ENCODE measurements around the gene CCDC59. TPM values are rescaled to one million over a fixed set of nuclear protein-coding genes. Genes with fewer than 3 reads are reported as not detected.
A peak's percentile ranks its signal among the peaks of the same experiment; 100 is the strongest.

The CCDC59 gene
- total RNA-seq, 4 donors from 2014 or later = 23.3 to 70.4 (median 49.4) TPM

- Histone ChIP-seq H3K9me3 (no peaks in the 10 kb centered on the region), H3K36me3 (peaks cover 0 to 9% (median 0%) of the 10 kb centered on the region in 3 donors), H3K4me1 (no peaks in the 10 kb centered on the region), H3K27me3 (no peaks in the 10 kb centered on the region), H3K27ac (no peak overlapping the region), H3K4me3 (no peak overlapping the region)
- TF ChIP-seq POLR2A (IDR thresholded peaks at IDR 0.05) (no peak), CTCF (IDR thresholded peaks at IDR 0.05) (peak in 2 of 6 experiments; percentile 11 to 41)
- 72% methylated on average over 2 of the region's 2 CpGs for WGBS, 2 donors
- no peak for DNase-seq
- intact Hi-C loops (cut with DNase I) = no loop called here
Observed at GRCh38 chr12:82383930-82384552, 25.9 kb upstream of the CCDC59 start.

- peaks cover 0 to 10% (median 3%) of the 10 kb centered on the region in 3 donors for H3K9me3 ChIP-seq
- H3K4me3 ChIP-seq = no peak overlapping the region
- peaks cover 0 to 10% (median 3%) of the 10 kb centered on the region in 3 donors for H3K36me3 ChIP-seq
- H3K27ac ChIP-seq = no peak overlapping the region
- no peaks in the 10 kb centered on the region for H3K27me3 ChIP-seq
- DNase-seq = no peak
- TF ChIP-seq POLR2A (IDR thresholded peaks at IDR 0.05) = no peak
- no peak for TF ChIP-seq CTCF (IDR thresholded peaks at IDR 0.05)
- H3K4me1 ChIP-seq = no peaks in the 10 kb centered on the region
- intact Hi-C loops (cut with DNase I) = no loop called here
Observed at GRCh38 chr12:82378997-82379396, 20.8 kb upstream of the CCDC59 start.

- H3K4me3 ChIP-seq = no peak overlapping the region
- TF ChIP-seq POLR2A (IDR thresholded peaks at IDR 0.05) (no peak), CTCF (IDR thresholded peaks at IDR 0.05) (no peak)
- H3K9me3 ChIP-seq = peaks cover 0 to 12% (median 7%) of the 10 kb centered on the region in 3 donors
- WGBS, 2 donors = 74 to 93% methylated on average over 2 of the region's 2 CpGs
- peaks cover 0 to 28% (median 9%) of the 10 kb centered on the region in 3 donors for H3K36me3 ChIP-seq
- no peaks in the 10 kb centered on the region for H3K4me1 ChIP-seq
- intact Hi-C loops (cut with DNase I) = no loop called here
- H3K27me3 ChIP-seq = no peaks in the 10 kb centered on the region
- DNase-seq = no peak
- no peak overlapping the region for H3K27ac ChIP-seq
Observed at GRCh38 chr12:82375201-82375600, 17.0 kb upstream of the CCDC59 start.

GRCh38 chr12:82366197-82366596 lies 8.0 kb upstream of the CCDC59 start:
- WGBS, 2 donors = 37 to 76% methylated on average over 1 of the region's 1 CpG
- Histone ChIP-seq H3K27me3 (no peaks in the 10 kb centered on the region), H3K4me1 (no peaks in the 10 kb centered on the region), H3K36me3 (peaks cover 0 to 16% (median 0%) of the 10 kb centered on the region in 3 donors), H3K9me3 (no peaks in the 10 kb centered on the region), H3K4me3 (no peak overlapping the region), H3K27ac (no peak overlapping the region)
- intact Hi-C loops (cut with DNase I) = no loop called here
- no peak for TF ChIP-seq POLR2A (IDR thresholded peaks at IDR 0.05)
- TF ChIP-seq CTCF (IDR thresholded peaks at IDR 0.05) = no peak
- no peak for DNase-seq

GRCh38 chr12:82363990-82364389 lies 5.8 kb upstream of the CCDC59 start:
- H3K9me3 ChIP-seq = no peaks in the 10 kb centered on the region
- 74 to 78% methylated on average over 4 of the region's 4 CpGs for WGBS, 2 donors
- no peak overlapping the region for H3K4me3 ChIP-seq
- TF ChIP-seq CTCF (IDR thresholded peaks at IDR 0.05) = no peak
- TF ChIP-seq POLR2A (IDR thresholded peaks at IDR 0.05) = no peak
- peaks cover 7 to 18% (median 11%) of the 10 kb centered on the region in 3 donors for H3K4me1 ChIP-seq
- no peak for DNase-seq
- H3K27me3 ChIP-seq = no peaks in the 10 kb centered on the region
- intact Hi-C loops (cut with DNase I) = no loop called here
- H3K36me3 ChIP-seq = peaks cover 0 to 14% (median 0%) of the 10 kb centered on the region in 3 donors
- no peak overlapping the region for H3K27ac ChIP-seq

All from esophagus squamous epithelium (tissue), 5 donors.